K562 (cell line): ENCODE results near the gene PALMD. TPM values are rescaled to one million over a fixed set of nuclear protein-coding genes. Genes with fewer than 3 reads are reported as not detected.

ENCODE experiments used
- CCAR2 ChIP-seq: fragments of 200-400 bp; formaldehyde crosslinking; IDR thresholded peaks from 2 replicates; pipeline ENCODE4 v1.6.1; 2017; ENCODE audit warnings: mild to moderate bottlenecking, low read depth, low read length
- CTCF ChIP-seq, 3 experiments: IDR thresholded peaks in 2 of 3; conservative IDR thresholded peaks in 1 of 3; 2 replicates each; pipeline ENCODE4 v1.5.1; 2011 to 2012; ENCODE audit warnings: low read length in 3 of 3, mild to moderate bottlenecking in 3 of 3, control low read depth in 2 of 3, improper control_type of control experiment in 1 of 3, inconsistent platforms in 1 of 3, low read depth in 1 of 3, mixed read lengths in 1 of 3, moderate library complexity in 1 of 3; ENCODE audit not compliant: insufficient read depth in 2 of 3
- E2F8 ChIP-seq: fragments of 450-650 bp; IDR thresholded peaks from 2 replicates; pipeline ENCODE4 v1.7.1; 2018; ENCODE audit warnings: mild to moderate bottlenecking, low read depth; ENCODE audit not compliant: partially characterized antibody
- ETV5 ChIP-seq: sonication (generic); formaldehyde crosslinking; IDR thresholded peaks from 2 replicates; pipeline ENCODE4 v1.4.0; 2020; ENCODE audit warnings: low read depth, mild to moderate bottlenecking, missing genetic modification reagents
- FOXJ2 ChIP-seq: fragments of 200-800 bp; sonication (Bioruptor generic); IDR thresholded peaks from 2 replicates; pipeline ENCODE4 v1.6.1; 2016; ENCODE audit warnings: missing genetic modification characterization, missing compliant biosample characterization
- MYNN ChIP-seq, 2 experiments: sonication (generic); formaldehyde crosslinking in 1 of 2; IDR thresholded peaks; 2 replicates each; pipeline versions ENCODE4 v1.5.0 to v1.6.1; 2016 to 2020; ENCODE audit warnings: antibody characterized with exemption in 1 of 2, missing genetic modification reagents in 1 of 2
- NFIC ChIP-seq: fragments of 450-650 bp; IDR thresholded peaks from 2 replicates; pipeline ENCODE4 v1.6.1; 2017; ENCODE audit warnings: mild to moderate bottlenecking, inconsistent platforms
- NFXL1 ChIP-seq: fragments of 450-650 bp; formaldehyde crosslinking; IDR thresholded peaks from 2 replicates; pipeline ENCODE4 v1.4.0; 2021; ENCODE audit warnings: mild to moderate bottlenecking
- SNRNP70 ChIP-seq: fragments of 200-400 bp; formaldehyde crosslinking; optimal IDR thresholded peaks from 2 replicates; pipeline ENCODE3; 2017; ENCODE audit warnings: low read depth, low read length
- TSHZ1 ChIP-seq: fragments of 250-450 bp; sonication (Bioruptor Pico); IDR thresholded peaks from 2 replicates; pipeline ENCODE4 v1.4.0; 2020; ENCODE audit warnings: mild to moderate bottlenecking, moderate library complexity
- ZC3H4 ChIP-seq: sonication (generic); formaldehyde crosslinking; IDR thresholded peaks from 2 replicates; pipeline ENCODE4 v1.9.0; 2021; ENCODE audit warnings: missing genetic modification reagents, borderline replicate concordance
- polyA plus RNA-seq, 8 experiments: library from polyadenylated mRNA; depleted of rRNA in 4 of 8; stranded (reverse) in 5 of 8; unstranded in 3 of 8; fragments of >200 nt; fragmentation: Nextera tagmentation in 2 of 8; fragmentation: Illumina TruSeq in 1 of 8; extraction: Ambion mirVana in 2 of 8; extraction: Trizol in 1 of 8; gene quantifications; 2 replicates each; pipeline versions ENCODE4 v1.2.1 to v1.2.3, GENCODE V29; 2011 to 2014; ENCODE audit warnings: inconsistent platforms in 1 of 8, missing spikeins in 1 of 8
- total RNA-seq, 7 experiments: library from RNA; depleted of rRNA in 6 of 7; stranded (reverse); fragments of >200 nt in 6 of 7; fragmentation: Illumina TruSeq in 2 of 7; extraction: Trizol in 2 of 7; gene quantifications; 2 replicates each; pipeline versions ENCODE4 v1.2.1 to v1.2.3, GENCODE V29; 2011 to 2021; ENCODE audit warnings: low replicate concordance in 1 of 7

Gene PALMD
- total and polyA plus RNA-seq, 9 of the 15 experiments (the other 6 are each of a cell fraction or from before 2014, with no cell fraction given): 2.7 to 13.5 (median 5.4) TPM

- no peak for TF ChIP-seq E2F8
- no peak for TF ChIP-seq SNRNP70
- TF ChIP-seq MYNN (IDR thresholded peaks at IDR 0.05): no peak
- TF ChIP-seq MYNN (CRISPR knock-in tag; IDR thresholded peaks at IDR 0.05): no peak
- TF ChIP-seq CTCF (IDR thresholded peaks at IDR 0.05 in 2 of 3, conservative IDR thresholded peaks at IDR 0.05 in 1 of 3; ENCODE audit: insufficient read depth in 2 of 3, low read depth in 1 of 3, low read length in 3 of 3): peak in 1 of 3 experiments; percentile 22; a peak in 1 of 6 replicates
- TF ChIP-seq TSHZ1: no peak
- TF ChIP-seq CCAR2: no peak
- TF ChIP-seq ETV5: no peak
- no peak for TF ChIP-seq NFXL1
- TF ChIP-seq ZC3H4: no peak
- no peak for TF ChIP-seq FOXJ2 (tag)
- TF ChIP-seq NFIC: peak; percentile 60
These were observed 47.0 kb upstream of the PALMD start (continued) for GRCh38 chr1:99598738-99599411.
